K562 (cell line): Measurements from ENCODE around the gene CEACAM18. TPM values are rescaled to one million over a fixed set of nuclear protein-coding genes. Genes with fewer than 3 reads are reported as not detected.

Source experiments
- CBX3 ChIP-seq, 2 experiments: IDR thresholded peaks; 1 replicate in 1 of 2; 2 replicates in 1 of 2; pipeline ENCODE4 v1.6.1; 2012; ENCODE audit warnings: inconsistent platforms in 2 of 2, low read length in 2 of 2, borderline replicate concordance in 1 of 2, control low read depth in 1 of 2
- CREM ChIP-seq: IDR thresholded peaks from 2 replicates; pipeline ENCODE4 v1.6.1; 2014; ENCODE audit warnings: antibody characterized with exemption, low read depth
- EP400 ChIP-seq: fragments of 450-650 bp; IDR thresholded peaks from 2 replicates; pipeline ENCODE4 v1.6.1; 2017; ENCODE audit warnings: antibody characterized with exemption, mild to moderate bottlenecking, moderate library complexity
- HDAC1 ChIP-seq, 2 experiments: fragments of 450-650 bp; IDR thresholded peaks; 2 replicates each; pipeline ENCODE4 v1.6.1; 2016 to 2017; ENCODE audit warnings: inconsistent platforms in 1 of 2, mild to moderate bottlenecking in 1 of 2, moderate library complexity in 1 of 2
- HMG20A ChIP-seq: fragments of 450-650 bp; formaldehyde crosslinking; conservative IDR thresholded peaks from 2 replicates; pipeline ENCODE4 v1.4.0; 2020; ENCODE audit warnings: mild to moderate bottlenecking, mixed read lengths
- HMG20B ChIP-seq: fragments of 250-450 bp; sonication (Bioruptor Pico); IDR thresholded peaks from 2 replicates; pipeline ENCODE4 v1.5.0; 2021; ENCODE audit warnings: mild to moderate bottlenecking
- HNRNPLL ChIP-seq: fragments of 200-400 bp; formaldehyde crosslinking; IDR thresholded peaks from 2 replicates; pipeline ENCODE4 v1.6.1; 2017; ENCODE audit warnings: low read length, low read depth, mild to moderate bottlenecking; ENCODE audit not compliant: poor library complexity, severe bottlenecking
- MYC ChIP-seq, 2 experiments: fragments of 250-450 bp in 1 of 2; sonication (Bioruptor Pico) in 1 of 2; IDR thresholded peaks; 2 replicates each; pipeline versions ENCODE4 v1.5.1 to v1.6.1; 2012 to 2021; ENCODE audit warnings: low read depth in 2 of 2, borderline replicate concordance in 1 of 2, improper control_type of control experiment in 1 of 2, low read length in 1 of 2, mild to moderate bottlenecking in 1 of 2, moderate library complexity in 1 of 2
- NELFE ChIP-seq: IDR thresholded peaks from 2 replicates; pipeline ENCODE4 v1.6.1; 2011; ENCODE audit warnings: mild to moderate bottlenecking; ENCODE audit not compliant: insufficient read depth, insufficient read length
- SMARCA4 ChIP-seq: fragments of 450-650 bp; IDR thresholded peaks from 2 replicates; pipeline ENCODE4 v1.6.1; 2016
- SMARCC2 ChIP-seq: fragments of 450-650 bp; IDR thresholded peaks from 2 replicates; pipeline ENCODE4 v1.6.1; 2017; ENCODE audit warnings: antibody characterized with exemption, moderate library complexity, mild to moderate bottlenecking, low read depth
- SRF ChIP-seq, 2 experiments: fragments of 250-450, 450-650 bp in 1 of 2; sonication (Bioruptor Pico) in 1 of 2; sonication (generic) in 1 of 2; formaldehyde crosslinking; IDR thresholded peaks; 2 replicates each; pipeline versions ENCODE4 v1.5.0 to v1.5.1; 2020 to 2022; ENCODE audit warnings: mild to moderate bottlenecking in 1 of 2, missing genetic modification reagents in 1 of 2
- TAF1 ChIP-seq: IDR thresholded peaks from 2 replicates; pipeline ENCODE4 v1.6.1; 2011; ENCODE audit warnings: mild to moderate bottlenecking, low read length, moderate library complexity; ENCODE audit not compliant: insufficient read depth, control insufficient read depth, severe bottlenecking; ENCODE audit errors: extremely low read depth
- TEAD1 ChIP-seq, 2 experiments: fragments of 450-650 bp in 1 of 2; sonication (generic) in 1 of 2; formaldehyde crosslinking; IDR thresholded peaks; 2 replicates each; pipeline versions ENCODE4 v1.4.0 to v1.8.0; 2020 to 2022; ENCODE audit warnings: mild to moderate bottlenecking in 2 of 2, missing genetic modification reagents in 1 of 2
- TFAM ChIP-seq: fragments of 250-450 bp; sonication (Bioruptor Pico); conservative IDR thresholded peaks from 2 replicates; pipeline ENCODE4 v1.5.0; 2021; ENCODE audit warnings: mild to moderate bottlenecking, moderate library complexity
- ZNF445 ChIP-seq: fragments of 250-450 bp; sonication (Bioruptor Pico); IDR thresholded peaks from 2 replicates; pipeline ENCODE4 v1.4.0; 2020; ENCODE audit warnings: low read depth, mild to moderate bottlenecking, moderate library complexity
- polyA plus RNA-seq, 8 experiments: library from polyadenylated mRNA; depleted of rRNA in 4 of 8; stranded (reverse) in 5 of 8; unstranded in 3 of 8; fragments of >200 nt; fragmentation: Nextera tagmentation in 2 of 8; fragmentation: Illumina TruSeq in 1 of 8; extraction: Ambion mirVana in 2 of 8; extraction: Trizol in 1 of 8; gene quantifications; 2 replicates each; pipeline versions ENCODE4 v1.2.1 to v1.2.3, GENCODE V29; 2011 to 2014; ENCODE audit warnings: inconsistent platforms in 1 of 8, missing spikeins in 1 of 8
- total RNA-seq, 7 experiments: library from RNA; depleted of rRNA in 6 of 7; stranded (reverse); fragments of >200 nt in 6 of 7; fragmentation: Illumina TruSeq in 2 of 7; extraction: Trizol in 2 of 7; gene quantifications; 2 replicates each; pipeline versions ENCODE4 v1.2.1 to v1.2.3, GENCODE V29; 2011 to 2021; ENCODE audit warnings: low replicate concordance in 1 of 7
- TF ChIP-seq, protein P1 (sequence below), 2 experiments: IDR thresholded peaks in 1 of 2; conservative IDR thresholded peaks in 1 of 2; 2 replicates each; pipeline ENCODE4 v1.6.1; 2016; ENCODE audit warnings: low read depth in 2 of 2, mild to moderate bottlenecking in 1 of 2, missing compliant biosample characterization in 1 of 2, missing genetic modification characterization in 1 of 2, moderate library complexity in 1 of 2
- TF ChIP-seq, protein P2 (sequence below): fragments of 250-450 bp; sonication (Bioruptor Pico); IDR thresholded peaks from 2 replicates; pipeline ENCODE4 v1.8.0; 2021; ENCODE audit warnings: mild to moderate bottlenecking, moderate library complexity
- TF ChIP-seq, protein P3 (sequence below): sonication (generic); formaldehyde crosslinking; IDR thresholded peaks from 2 replicates; pipeline ENCODE4 v1.9.0; 2022; ENCODE audit warnings: mild to moderate bottlenecking, missing genetic modification reagents

Gene CEACAM18
- total and polyA plus RNA-seq, 9 of the 15 experiments (the other 6 are each of a cell fraction or from before 2014, with no cell fraction given) = 0.08 to 0.24 (median 0.15) TPM; not detected in 3

DNA sequence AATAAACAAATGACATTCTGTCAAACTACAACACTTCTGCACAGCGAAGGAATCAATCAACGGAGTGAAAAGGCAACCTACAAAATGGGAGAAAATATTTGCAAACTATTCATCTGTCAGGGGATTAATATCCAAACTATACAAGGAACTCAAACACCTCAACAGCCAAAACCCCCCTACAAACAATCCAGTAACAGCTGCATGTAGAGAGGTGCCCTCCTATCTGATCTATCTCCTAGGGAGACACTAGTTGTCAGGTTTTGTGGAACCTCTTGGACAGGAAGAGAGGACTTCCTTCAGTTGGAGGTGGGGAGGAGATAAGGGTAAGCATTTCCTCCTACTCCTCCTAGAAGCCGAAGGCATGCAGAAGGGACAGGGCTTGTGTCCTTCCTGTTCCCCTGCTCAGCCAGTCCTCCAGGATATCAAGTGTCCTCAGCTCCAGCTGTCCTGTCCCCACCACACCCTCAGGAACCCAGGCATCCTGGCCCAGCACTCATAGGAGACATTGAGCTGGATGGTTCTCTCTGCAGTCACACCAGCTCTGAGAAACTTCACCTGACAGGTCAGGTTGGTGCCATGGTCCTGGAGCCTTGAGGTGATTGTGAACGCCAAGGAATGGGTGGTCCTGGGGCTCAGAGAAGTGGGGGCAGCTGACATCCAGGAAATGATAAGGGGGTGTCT lies 10.3 kb upstream of the CEACAM18 start (continued):
- TF ChIP-seq, protein P1, sequence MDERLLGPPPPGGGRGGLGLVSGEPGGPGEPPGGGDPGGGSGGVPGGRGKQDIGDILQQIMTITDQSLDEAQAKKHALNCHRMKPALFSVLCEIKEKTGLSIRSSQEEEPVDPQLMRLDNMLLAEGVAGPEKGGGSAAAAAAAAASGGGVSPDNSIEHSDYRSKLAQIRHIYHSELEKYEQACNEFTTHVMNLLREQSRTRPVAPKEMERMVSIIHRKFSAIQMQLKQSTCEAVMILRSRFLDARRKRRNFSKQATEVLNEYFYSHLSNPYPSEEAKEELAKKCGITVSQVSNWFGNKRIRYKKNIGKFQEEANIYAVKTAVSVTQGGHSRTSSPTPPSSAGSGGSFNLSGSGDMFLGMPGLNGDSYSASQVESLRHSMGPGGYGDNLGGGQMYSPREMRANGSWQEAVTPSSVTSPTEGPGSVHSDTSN (CRISPR knock-in tag; IDR thresholded peaks at IDR 0.05; ENCODE audit: low read depth) = no peak
- TF ChIP-seq, protein P1 (tag; conservative IDR thresholded peaks at IDR 0.05; ENCODE audit: low read depth) = peak; percentile 66
- TF ChIP-seq, protein P2, sequence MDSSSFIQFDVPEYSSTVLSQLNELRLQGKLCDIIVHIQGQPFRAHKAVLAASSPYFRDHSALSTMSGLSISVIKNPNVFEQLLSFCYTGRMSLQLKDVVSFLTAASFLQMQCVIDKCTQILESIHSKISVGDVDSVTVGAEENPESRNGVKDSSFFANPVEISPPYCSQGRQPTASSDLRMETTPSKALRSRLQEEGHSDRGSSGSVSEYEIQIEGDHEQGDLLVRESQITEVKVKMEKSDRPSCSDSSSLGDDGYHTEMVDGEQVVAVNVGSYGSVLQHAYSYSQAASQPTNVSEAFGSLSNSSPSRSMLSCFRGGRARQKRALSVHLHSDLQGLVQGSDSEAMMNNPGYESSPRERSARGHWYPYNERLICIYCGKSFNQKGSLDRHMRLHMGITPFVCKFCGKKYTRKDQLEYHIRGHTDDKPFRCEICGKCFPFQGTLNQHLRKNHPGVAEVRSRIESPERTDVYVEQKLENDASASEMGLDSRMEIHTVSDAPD (CRISPR knock-in tag) = no peak
- TF ChIP-seq HMG20A (CRISPR knock-in tag) (no peak), SRF (CRISPR knock-in tag; IDR thresholded peaks at IDR 0.05) (no peak; a peak in 1 of 4 replicates), MYC (IDR thresholded peaks at IDR 0.05; ENCODE audit: low read depth, low read length) (peak; percentile 76; the same call in 1 of the 2 replicates), MYC (CRISPR knock-in tag; IDR thresholded peaks at IDR 0.05; ENCODE audit: borderline replicate concordance, low read depth) (no peak), TAF1 (peak; percentile 90), CBX3 (IDR thresholded peaks at IDR 0.05; ENCODE audit: borderline replicate concordance in 1 of 2, low read length in 2 of 2) (peak in 1 of 2 experiments; percentile 86; a peak in 2 of 3 replicates), TFAM (CRISPR knock-in tag) (no peak), SMARCA4 (peak; percentile 83), EP400 (peak; percentile 71), SMARCC2 (peak; percentile 46; the same call in 1 of the 2 replicates), HMG20B (no peak), ZNF445 (no peak), TEAD1 (CRISPR knock-in tag; IDR thresholded peaks at IDR 0.05) (peak in 1 of 2 experiments; percentile 72; a peak in 2 of 4 replicates), HNRNPLL (peak; percentile 59), HDAC1 (IDR thresholded peaks at IDR 0.05) (peak; percentile 13 to 91; a peak in 2 of 4 replicates), CREM (peak; percentile 67), NELFE (no peak)
- TF ChIP-seq, protein P3, sequence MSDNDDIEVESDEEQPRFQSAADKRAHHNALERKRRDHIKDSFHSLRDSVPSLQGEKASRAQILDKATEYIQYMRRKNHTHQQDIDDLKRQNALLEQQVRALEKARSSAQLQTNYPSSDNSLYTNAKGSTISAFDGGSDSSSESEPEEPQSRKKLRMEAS = peak; percentile 46; the same call in 1 of the 2 replicates
